ENCODE measurements around the gene KLHDC3. TPM values are rescaled to one million over a fixed set of nuclear protein-coding genes. Genes with fewer than 3 reads are reported as not detected.

The KLHDC3 gene
- polyA plus RNA-seq, 4 donors: 72.4 to 103 (median 75.3) TPM

DNA sequence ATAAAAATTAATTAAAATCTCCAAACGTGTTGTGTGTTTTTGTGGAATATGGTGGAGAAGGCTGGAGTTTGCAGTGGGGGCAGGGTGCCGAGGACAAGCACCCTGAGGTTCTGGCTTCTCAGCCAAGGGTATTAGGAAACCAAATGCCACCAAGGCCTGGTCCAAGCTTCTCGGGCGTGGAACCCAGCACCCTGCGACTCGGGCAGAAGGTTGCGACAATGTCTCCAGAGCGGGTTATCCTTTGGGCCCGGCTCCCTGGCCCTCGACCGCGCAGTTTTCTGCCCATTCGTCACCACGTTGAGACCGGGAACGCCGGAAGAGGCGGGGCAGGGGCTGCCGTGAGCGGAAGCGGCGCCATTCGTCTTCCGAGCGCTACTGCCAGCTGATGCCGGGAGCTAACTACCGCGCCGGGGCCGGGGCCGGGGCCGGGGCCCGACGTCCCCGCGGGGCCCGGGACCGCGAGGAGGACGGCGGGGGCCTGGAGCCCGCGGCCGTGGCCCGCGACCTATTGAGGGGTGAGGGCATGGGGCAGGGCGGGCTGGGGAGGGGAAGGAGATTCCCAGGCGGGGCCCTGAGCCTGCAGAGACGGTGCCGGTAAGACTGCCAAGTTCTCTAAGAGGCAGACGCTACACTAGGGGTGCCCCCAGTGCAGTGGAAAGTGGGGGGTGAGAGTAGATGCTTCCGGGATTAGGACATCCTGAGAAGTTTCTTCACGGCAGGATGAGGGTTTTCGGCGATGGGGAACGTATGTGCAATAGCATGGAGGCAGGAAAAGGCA lies 7.4 kb downstream of the KLHDC3 start, which contains the start of gene RRP36:
TSS of gene RRP36 (plus strand) at position 354 of the 778 bp plus-strand sequence. CDS start at position 386, 32 bp downstream.
- Histone ChIP-seq H3K4me3 (ENCODE audit: low read depth in 1 of 3, low read length in 3 of 3) (peak within 1 kb of the TSS; percentile 90 to 96 (median 94)), H3K27ac (ENCODE audit: low read depth in 1 of 3, low read length in 2 of 3) (peak within 1 kb of the TSS; percentile 66 to 86 (median 85)), H3K4me1 (ENCODE audit: control insufficient read depth in 3 of 3, insufficient read depth in 2 of 3, low read depth in 1 of 3, low read length in 2 of 3) (peaks cover 0 to 21% (median 2%) of the 10 kb centered on the region in 3 donors), H3K27me3 (ENCODE audit: control insufficient read depth in 3 of 3, insufficient read depth in 3 of 3, low read length in 3 of 3) (no peaks in the 10 kb centered on the region), H3K36me3 (ENCODE audit: control insufficient read depth in 3 of 3, insufficient read depth in 2 of 3, low read depth in 1 of 3, low read length in 3 of 3) (peaks cover 5 to 76% (median 8%) of the 10 kb centered on the region in 3 donors), H3K9me3 (ENCODE audit: control insufficient read depth in 2 of 2, insufficient read depth in 1 of 2, low read depth in 1 of 2, low read length in 1 of 2) (no peaks in the 10 kb centered on the region)
- no peak for FAIRE-seq
- DNase-seq: peak; percentile 76 to 91
- WGBS, 3 donors: 1% methylated on average over 45 to 56 of the region's 56 CpGs

DNA sequence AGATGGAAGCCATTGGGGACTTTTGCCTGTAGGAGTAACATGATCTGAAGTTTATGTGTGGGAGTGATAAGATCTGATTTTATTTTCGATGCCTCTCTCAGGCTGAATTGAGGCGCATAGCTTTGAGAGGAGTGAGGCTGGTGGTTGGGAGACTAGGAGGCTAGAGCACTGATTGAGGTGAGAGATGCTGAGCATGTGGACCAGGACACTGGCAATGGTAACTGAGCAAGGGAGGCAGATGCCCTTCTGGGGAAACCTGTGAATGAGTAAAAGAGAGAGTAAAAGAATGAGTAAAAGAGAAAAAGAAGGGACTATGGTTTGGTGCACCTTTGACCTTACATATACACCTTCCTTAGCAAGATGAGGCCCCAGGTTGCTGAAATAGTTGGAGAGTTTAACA lies 10.4 kb downstream of the KLHDC3 start:
- 93 to 95% (median 94%) methylated on average over 2 of the region's 2 CpGs for WGBS, 3 donors
- no peak overlapping the region for H3K27ac ChIP-seq (ENCODE audit: low read depth in 1 of 3, low read length in 2 of 3)
- no peak overlapping the region for H3K4me3 ChIP-seq (ENCODE audit: low read depth in 1 of 3, low read length in 3 of 3)
- no peaks in the 10 kb centered on the region for H3K9me3 ChIP-seq (ENCODE audit: control insufficient read depth in 2 of 2, insufficient read depth in 1 of 2, low read depth in 1 of 2, low read length in 1 of 2)
- no peak for FAIRE-seq
- no peaks in the 10 kb centered on the region for H3K27me3 ChIP-seq (ENCODE audit: control insufficient read depth in 3 of 3, insufficient read depth in 3 of 3, low read length in 3 of 3)
- H3K4me1 ChIP-seq (ENCODE audit: control insufficient read depth in 3 of 3, insufficient read depth in 2 of 3, low read depth in 1 of 3, low read length in 2 of 3): peaks cover 0 to 15% (median 2%) of the 10 kb centered on the region in 3 donors
- H3K36me3 ChIP-seq (ENCODE audit: control insufficient read depth in 3 of 3, insufficient read depth in 2 of 3, low read depth in 1 of 3, low read length in 3 of 3): peaks cover 13 to 75% (median 22%) of the 10 kb centered on the region in 3 donors
- DNase-seq: no peak

DNA sequence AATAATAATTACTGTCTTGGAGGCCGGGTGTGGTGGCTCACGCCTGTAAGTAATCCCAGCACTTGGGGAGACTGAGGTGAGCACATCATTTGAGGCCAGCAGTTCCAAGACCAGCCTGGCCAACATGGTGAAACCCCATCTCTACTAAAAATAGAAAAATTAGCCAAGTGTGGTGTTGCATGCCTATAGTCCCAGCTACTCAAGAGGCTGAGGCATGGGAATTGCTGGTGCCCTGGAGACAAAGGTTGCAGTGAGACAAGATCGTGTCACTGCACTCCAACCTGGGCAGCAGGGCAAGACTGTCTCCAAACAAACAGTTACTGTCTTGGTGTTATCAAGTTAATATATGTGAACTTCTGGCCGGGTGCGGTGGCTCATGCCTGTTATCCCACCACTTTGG lies 12.3 kb downstream of the KLHDC3 start:
- FAIRE-seq (no peak), DNase-seq (no peak)
- H3K4me3 ChIP-seq (ENCODE audit: low read depth in 1 of 3, low read length in 3 of 3): no peak overlapping the region
- no peaks in the 10 kb centered on the region for H3K27me3 ChIP-seq (ENCODE audit: control insufficient read depth in 3 of 3, insufficient read depth in 3 of 3, low read length in 3 of 3)
- no peaks in the 10 kb centered on the region for H3K9me3 ChIP-seq (ENCODE audit: control insufficient read depth in 2 of 2, insufficient read depth in 1 of 2, low read depth in 1 of 2, low read length in 1 of 2)
- no peak overlapping the region for H3K27ac ChIP-seq (ENCODE audit: low read depth in 1 of 3, low read length in 2 of 3)
- H3K36me3 ChIP-seq (ENCODE audit: control insufficient read depth in 3 of 3, insufficient read depth in 2 of 3, low read depth in 1 of 3, low read length in 3 of 3): peaks cover 13 to 72% (median 26%) of the 10 kb centered on the region in 3 donors
- peaks cover 0 to 7% (median 2%) of the 10 kb centered on the region in 3 donors for H3K4me1 ChIP-seq (ENCODE audit: control insufficient read depth in 3 of 3, insufficient read depth in 2 of 3, low read depth in 1 of 3, low read length in 2 of 3)
- 80 to 88% (median 81%) methylated on average over 5 of the region's 5 CpGs for WGBS, 3 donors

DNA sequence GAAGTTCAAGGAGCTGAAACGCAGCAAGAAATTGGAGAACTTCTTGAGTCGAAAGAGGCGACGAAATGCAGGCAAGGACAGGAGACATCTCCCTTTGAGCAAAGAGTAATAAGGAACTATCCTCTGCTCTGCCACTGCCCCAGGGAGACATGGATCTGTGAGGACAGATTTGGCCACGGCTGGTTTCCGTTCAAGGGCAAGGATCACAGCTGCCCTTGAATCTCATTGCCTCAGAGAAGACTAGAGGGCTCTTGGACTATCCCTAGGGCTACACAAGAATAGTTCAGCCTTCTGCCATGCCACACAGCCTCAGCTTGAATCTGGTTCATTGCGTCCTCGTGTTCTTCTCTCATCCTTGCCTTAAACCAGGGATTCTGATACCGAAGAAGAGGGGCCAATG lies 15.1 kb downstream of the KLHDC3 start:
- FAIRE-seq (no peak), DNase-seq (no peak)
- Histone ChIP-seq H3K27ac (ENCODE audit: low read depth in 1 of 3, low read length in 2 of 3) (no peak overlapping the region), H3K4me1 (ENCODE audit: control insufficient read depth in 3 of 3, insufficient read depth in 2 of 3, low read depth in 1 of 3, low read length in 2 of 3) (peaks cover 0 to 8% (median 0%) of the 10 kb centered on the region in 3 donors), H3K27me3 (ENCODE audit: control insufficient read depth in 3 of 3, insufficient read depth in 3 of 3, low read length in 3 of 3) (no peaks in the 10 kb centered on the region), H3K36me3 (ENCODE audit: control insufficient read depth in 3 of 3, insufficient read depth in 2 of 3, low read depth in 1 of 3, low read length in 3 of 3) (peaks cover 16 to 72% (median 28%) of the 10 kb centered on the region in 3 donors), H3K4me3 (ENCODE audit: low read depth in 1 of 3, low read length in 3 of 3) (no peak overlapping the region), H3K9me3 (ENCODE audit: control insufficient read depth in 2 of 2, insufficient read depth in 1 of 2, low read depth in 1 of 2, low read length in 1 of 2) (no peaks in the 10 kb centered on the region)
- 93 to 96% (median 93%) methylated on average over 9 of the region's 9 CpGs for WGBS, 3 donors

DNA sequence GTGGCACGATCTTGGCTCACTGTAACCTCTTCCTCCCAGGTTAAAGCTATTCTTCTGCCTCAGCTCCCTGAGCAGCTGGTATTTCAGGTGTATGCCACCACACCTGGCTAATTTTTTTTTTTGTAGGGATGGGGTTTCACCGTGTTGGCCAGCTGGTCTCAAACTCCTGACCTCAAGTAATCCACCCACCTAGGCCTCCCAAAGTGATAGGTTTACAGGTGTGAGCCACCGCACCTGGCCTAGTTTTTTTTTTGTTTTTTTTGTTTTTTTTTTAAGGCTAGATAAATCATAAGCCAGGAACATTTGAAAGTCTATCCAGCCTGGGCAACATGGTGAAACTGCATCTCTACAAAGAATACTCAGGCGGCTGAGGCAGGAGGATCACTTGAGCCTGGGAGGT lies 18.3 kb downstream of the KLHDC3 start:
- Histone ChIP-seq H3K27ac (ENCODE audit: low read depth in 1 of 3, low read length in 2 of 3) (no peak overlapping the region), H3K36me3 (ENCODE audit: control insufficient read depth in 3 of 3, insufficient read depth in 2 of 3, low read depth in 1 of 3, low read length in 3 of 3) (peaks cover 13 to 71% (median 22%) of the 10 kb centered on the region in 3 donors), H3K27me3 (ENCODE audit: control insufficient read depth in 3 of 3, insufficient read depth in 3 of 3, low read length in 3 of 3) (no peaks in the 10 kb centered on the region), H3K4me1 (ENCODE audit: control insufficient read depth in 3 of 3, insufficient read depth in 2 of 3, low read depth in 1 of 3, low read length in 2 of 3) (peaks cover 0 to 22% (median 0%) of the 10 kb centered on the region in 3 donors), H3K4me3 (ENCODE audit: low read depth in 1 of 3, low read length in 3 of 3) (no peak overlapping the region), H3K9me3 (ENCODE audit: control insufficient read depth in 2 of 2, insufficient read depth in 1 of 2, low read depth in 1 of 2, low read length in 1 of 2) (no peaks in the 10 kb centered on the region)
- 79 to 93% (median 87%) methylated on average over 4 of the region's 4 CpGs for WGBS, 3 donors
- DNase-seq: no peak
- FAIRE-seq: no peak

DNA sequence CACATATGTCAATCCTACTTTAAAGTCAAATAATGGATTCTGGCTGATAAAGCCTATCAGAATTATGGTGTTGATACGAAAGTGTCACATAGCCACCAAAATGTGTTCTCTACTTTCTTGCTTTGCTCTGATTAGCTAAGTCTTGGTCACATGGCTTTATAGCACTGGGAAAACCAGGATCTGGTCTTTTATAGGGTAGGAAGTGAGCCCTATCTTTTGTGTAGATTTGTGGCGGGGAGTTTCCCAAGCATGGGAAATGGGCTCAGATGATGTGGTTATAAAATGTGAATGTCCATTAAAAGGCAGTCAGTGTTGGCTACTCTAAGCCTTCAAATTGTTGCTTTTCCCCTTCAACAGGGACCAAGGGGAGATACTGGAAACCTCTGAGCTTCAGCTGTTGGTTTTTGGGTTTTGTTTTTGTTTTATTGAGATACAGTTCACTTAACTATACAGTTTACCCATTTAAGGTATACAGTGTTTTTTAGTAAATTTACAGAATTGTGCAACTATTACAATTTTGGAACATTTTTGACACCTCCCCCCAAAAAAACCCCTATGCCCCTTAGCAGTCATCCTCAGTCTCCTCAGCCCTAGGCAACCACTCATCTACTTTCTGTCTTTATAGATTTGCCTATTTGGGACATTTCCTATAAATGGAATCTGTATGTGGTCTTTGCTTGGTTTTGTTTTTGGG lies 19.6 kb downstream of the KLHDC3 start:
- Histone ChIP-seq H3K4me1 (ENCODE audit: control insufficient read depth in 3 of 3, insufficient read depth in 2 of 3, low read depth in 1 of 3, low read length in 2 of 3) (peaks cover 0 to 22% (median 0%) of the 10 kb centered on the region in 3 donors), H3K9me3 (ENCODE audit: control insufficient read depth in 2 of 2, insufficient read depth in 1 of 2, low read depth in 1 of 2, low read length in 1 of 2) (no peaks in the 10 kb centered on the region), H3K27me3 (ENCODE audit: control insufficient read depth in 3 of 3, insufficient read depth in 3 of 3, low read length in 3 of 3) (no peaks in the 10 kb centered on the region), H3K36me3 (ENCODE audit: control insufficient read depth in 3 of 3, insufficient read depth in 2 of 3, low read depth in 1 of 3, low read length in 3 of 3) (peaks cover 7 to 73% (median 20%) of the 10 kb centered on the region in 3 donors), H3K27ac (ENCODE audit: low read depth in 1 of 3, low read length in 2 of 3) (peak overlapping the region in 1 of 3 donors; percentile 57), H3K4me3 (ENCODE audit: low read depth in 1 of 3, low read length in 3 of 3) (no peak overlapping the region)
- FAIRE-seq (no peak), DNase-seq (no peak)
- WGBS, 3 donors: 86 to 93% (median 90%) methylated on average over 2 of the region's 2 CpGs

DNA sequence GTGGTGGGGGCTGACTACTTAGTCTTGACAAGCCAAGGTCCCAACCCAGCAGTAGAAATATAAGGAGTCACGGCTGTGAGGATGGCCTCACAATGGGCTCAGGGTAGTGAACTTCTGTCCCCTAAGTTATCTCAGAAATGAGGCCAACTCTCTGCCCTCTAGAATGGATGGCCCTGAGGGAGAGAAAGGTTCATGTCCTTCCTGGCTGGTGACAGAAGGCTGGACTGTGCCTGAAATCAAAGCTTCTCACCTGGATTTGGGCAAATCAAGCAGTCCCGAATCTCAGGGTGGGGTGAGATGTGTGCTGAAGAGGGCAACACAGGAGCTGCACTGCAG lies 20.1 kb downstream of the KLHDC3 start:
- H3K9me3 ChIP-seq (ENCODE audit: control insufficient read depth in 2 of 2, insufficient read depth in 1 of 2, low read depth in 1 of 2, low read length in 1 of 2): no peaks in the 10 kb centered on the region
- 86 to 98% (median 89%) methylated on average over 2 of the region's 2 CpGs for WGBS, 3 donors
- H3K27me3 ChIP-seq (ENCODE audit: control insufficient read depth in 3 of 3, insufficient read depth in 3 of 3, low read length in 3 of 3): no peaks in the 10 kb centered on the region
- FAIRE-seq (no peak), DNase-seq (peak in 1 of 2 donors; percentile 54)
- H3K36me3 ChIP-seq (ENCODE audit: control insufficient read depth in 3 of 3, insufficient read depth in 2 of 3, low read depth in 1 of 3, low read length in 3 of 3): peaks cover 7 to 73% (median 18%) of the 10 kb centered on the region in 3 donors
- peak overlapping the region in 1 of 3 donors; percentile 57 for H3K27ac ChIP-seq (ENCODE audit: low read depth in 1 of 3, low read length in 2 of 3)
- H3K4me1 ChIP-seq (ENCODE audit: control insufficient read depth in 3 of 3, insufficient read depth in 2 of 3, low read depth in 1 of 3, low read length in 2 of 3): peaks cover 0 to 22% (median 0%) of the 10 kb centered on the region in 3 donors
- H3K4me3 ChIP-seq (ENCODE audit: low read depth in 1 of 3, low read length in 3 of 3): no peak overlapping the region

DNA sequence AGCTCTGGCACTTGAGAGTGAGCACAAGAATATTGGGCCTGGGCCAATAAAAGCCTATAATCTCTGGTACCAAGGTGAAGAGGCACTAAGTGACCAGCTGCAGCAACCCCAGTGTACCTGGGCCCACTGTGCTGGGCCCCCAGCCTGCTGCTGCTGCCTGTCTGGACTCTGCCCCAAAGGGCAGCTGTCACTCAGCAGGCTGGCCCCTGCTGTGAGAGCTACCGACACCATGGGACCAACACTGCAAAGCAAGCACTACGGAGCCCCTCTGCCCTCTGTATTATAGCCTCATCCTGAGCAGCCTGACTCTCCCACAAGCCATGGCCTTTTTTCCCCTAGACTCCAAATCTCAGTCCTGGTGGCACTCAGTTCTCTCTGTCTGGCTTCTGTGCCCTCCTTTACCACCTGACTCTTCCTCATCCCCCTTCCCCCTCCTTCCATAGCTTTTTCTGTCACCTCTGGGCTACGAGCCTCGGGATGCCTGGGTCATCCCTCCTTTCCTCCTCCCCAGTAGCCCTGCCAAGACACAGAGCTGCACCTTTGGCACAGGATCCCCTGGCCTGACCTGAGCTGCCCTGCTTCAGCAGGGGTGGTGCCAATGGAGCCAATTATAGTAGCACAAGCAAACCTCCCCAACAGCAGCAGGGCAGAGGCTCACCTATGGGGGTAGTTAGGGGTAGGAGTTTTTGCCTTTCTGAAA lies 21.6 kb downstream of the KLHDC3 start:
- 64 to 71% (median 70%) methylated on average over 4 of the region's 4 CpGs for WGBS, 3 donors
- peak overlapping the region in 1 of 3 donors; percentile 81 for H3K27ac ChIP-seq (ENCODE audit: low read depth in 1 of 3, low read length in 2 of 3)
- DNase-seq (peak in 1 of 2 donors; percentile 77), FAIRE-seq (no peak)
- H3K27me3 ChIP-seq (ENCODE audit: control insufficient read depth in 3 of 3, insufficient read depth in 3 of 3, low read length in 3 of 3): no peaks in the 10 kb centered on the region
- H3K36me3 ChIP-seq (ENCODE audit: control insufficient read depth in 3 of 3, insufficient read depth in 2 of 3, low read depth in 1 of 3, low read length in 3 of 3): peaks cover 7 to 75% (median 15%) of the 10 kb centered on the region in 3 donors
- no peak overlapping the region for H3K4me3 ChIP-seq (ENCODE audit: low read depth in 1 of 3, low read length in 3 of 3)
- H3K4me1 ChIP-seq (ENCODE audit: control insufficient read depth in 3 of 3, insufficient read depth in 2 of 3, low read depth in 1 of 3, low read length in 2 of 3): peaks cover 0 to 22% (median 0%) of the 10 kb centered on the region in 3 donors
- H3K9me3 ChIP-seq (ENCODE audit: control insufficient read depth in 2 of 2, insufficient read depth in 1 of 2, low read depth in 1 of 2, low read length in 1 of 2): no peaks in the 10 kb centered on the region

Measured in small intestine (tissue), 7 donors.